ENCODE measurements around the gene EXOC1L.

- TF ChIP-seq CTCF (IDR thresholded peaks at IDR 0.05), result no peak
- no peak for TF ChIP-seq POLR2A (IDR thresholded peaks at IDR 0.05)
Observed at GRCh38 chr4:55770662-55771061, 48.9 kb upstream of the EXOC1L start.
